Measurements from ENCODE around the gene TAF4.

TAF4 gene

DNA sequence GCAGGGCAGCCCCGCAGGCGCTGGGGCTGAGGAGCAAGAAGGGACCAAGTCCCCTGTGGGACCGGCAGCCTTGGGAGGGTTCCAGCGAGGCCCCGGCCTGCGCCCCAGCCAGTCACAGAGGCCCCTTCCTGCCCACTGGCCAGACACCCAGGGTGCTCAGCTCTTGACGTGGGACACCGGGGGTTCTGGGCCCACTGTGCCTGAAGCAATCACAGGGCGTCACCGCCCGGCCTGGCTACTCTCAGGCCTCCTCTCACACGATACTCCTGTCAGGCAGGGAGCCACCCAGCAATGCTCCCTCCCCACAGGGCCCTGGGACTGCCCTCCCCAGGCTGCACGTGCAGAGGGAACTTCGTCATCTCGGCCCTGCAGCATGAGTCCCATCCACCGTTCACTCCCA is 14.5 kb downstream of the TAF4 start:
- no peak for TF ChIP-seq CTCF (IDR thresholded peaks at IDR 0.05; ENCODE audit: low read depth, low read length)
- no peak overlapping the region for H3K4me3 ChIP-seq (ENCODE audit: low read depth, low read length)

DNA sequence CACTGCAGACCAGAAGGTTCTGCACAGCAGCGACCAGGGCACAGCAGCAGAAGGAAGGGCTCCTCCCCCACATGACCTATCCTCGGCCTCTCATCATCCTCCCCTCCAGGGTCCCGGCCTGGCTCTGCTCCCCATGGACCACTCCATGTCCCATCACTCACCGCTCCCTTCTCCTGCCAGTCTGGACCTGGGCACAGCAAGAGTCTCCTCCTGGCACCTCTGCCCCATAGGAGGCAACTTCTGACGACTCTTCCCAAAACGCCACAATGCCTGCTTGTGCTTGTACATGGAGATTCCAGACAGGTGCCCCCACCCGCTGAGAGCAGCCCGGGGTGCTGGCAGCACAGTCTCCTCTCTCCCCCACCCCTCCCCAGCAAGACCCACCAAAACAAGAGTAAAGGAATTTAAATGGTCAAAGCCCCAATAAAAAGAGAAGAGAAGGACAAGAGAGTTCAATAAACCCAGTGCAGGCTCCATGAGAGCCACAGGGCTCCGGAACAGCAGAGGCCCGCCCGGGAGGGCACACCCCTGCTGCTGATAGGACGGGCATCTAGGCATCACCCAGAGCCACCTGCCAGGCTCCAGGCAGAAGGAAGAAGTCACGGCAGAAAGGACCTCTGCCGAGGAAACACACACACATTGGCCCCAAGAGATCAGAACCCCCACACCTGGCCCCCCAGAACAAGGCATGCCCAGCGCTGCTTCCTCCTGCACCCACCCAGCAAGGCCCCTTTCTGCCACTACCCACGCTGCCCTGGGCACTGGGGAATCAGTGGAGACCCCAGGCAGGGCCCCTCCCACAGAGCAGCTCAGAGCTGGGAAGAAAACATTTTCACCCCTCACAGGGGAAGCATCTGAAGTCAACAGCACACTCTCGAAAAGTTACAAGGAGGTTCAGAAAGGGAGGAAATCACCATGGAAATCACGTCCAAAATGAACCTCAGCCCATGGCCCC is 15.2 kb downstream of the TAF4 start:
- H3K4me3 ChIP-seq (ENCODE audit: low read depth, low read length) = no peak overlapping the region
- TF ChIP-seq CTCF (IDR thresholded peaks at IDR 0.05; ENCODE audit: low read depth, low read length) = no peak

- no peak overlapping the region for H3K4me3 ChIP-seq (ENCODE audit: low read depth, low read length)
- TF ChIP-seq CTCF (IDR thresholded peaks at IDR 0.05; ENCODE audit: low read depth, low read length) = no peak
These were observed 16.1 kb downstream of the TAF4 start for GRCh38 chr20:62049342-62050165.

DNA sequence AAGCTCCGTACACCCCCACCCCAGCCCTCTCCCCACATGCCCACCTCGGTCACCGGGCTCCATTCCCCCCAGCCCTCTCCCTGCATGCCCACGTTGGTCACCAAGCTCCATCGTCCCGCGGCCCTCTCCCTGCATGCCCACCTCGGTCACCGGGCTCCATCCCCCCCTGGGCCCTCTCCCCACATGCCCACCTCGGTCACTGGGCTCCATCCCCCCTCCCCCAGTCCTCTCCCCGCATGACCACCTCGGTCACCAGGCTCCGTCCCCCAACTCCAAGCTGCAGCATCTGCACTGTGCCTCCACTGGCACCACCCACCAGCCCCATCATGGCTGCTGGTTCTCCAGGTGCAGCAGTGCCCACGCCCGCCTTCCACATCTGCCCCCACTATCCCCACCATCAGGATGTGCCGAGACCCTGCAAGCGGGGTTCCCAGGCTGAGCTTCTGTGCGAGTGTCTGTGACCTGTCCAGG is 16.8 kb downstream of the TAF4 start:
- H3K4me3 ChIP-seq (ENCODE audit: low read depth, low read length) = no peak overlapping the region
- TF ChIP-seq CTCF (IDR thresholded peaks at IDR 0.05; ENCODE audit: low read depth, low read length) = no peak

DNA sequence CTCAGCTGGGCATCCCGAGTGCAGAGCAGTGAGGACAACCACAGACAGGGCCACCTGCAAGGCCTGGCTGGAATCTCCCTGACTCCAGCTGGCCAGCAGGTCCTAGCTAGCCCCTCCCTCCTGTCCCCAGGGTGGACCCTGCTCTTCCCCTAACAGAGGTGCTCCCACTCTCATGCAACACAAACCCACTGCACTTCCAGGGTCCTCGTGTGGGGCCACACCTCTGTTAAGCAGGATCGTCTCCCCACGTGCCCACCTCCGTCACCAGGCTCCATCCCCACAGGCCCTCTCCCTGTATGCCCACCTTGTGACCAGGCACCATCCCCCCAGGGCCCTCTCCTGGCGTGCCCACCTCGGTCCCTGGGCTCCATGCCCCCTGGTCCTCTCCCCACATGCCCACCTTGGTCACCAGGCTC is 17.3 kb downstream of the TAF4 start:
- H3K4me3 ChIP-seq (ENCODE audit: low read depth, low read length) = no peak overlapping the region
- TF ChIP-seq CTCF (IDR thresholded peaks at IDR 0.05; ENCODE audit: low read depth, low read length) = no peak

GRCh38 chr20:62047666-62048345 is 17.9 kb downstream of the TAF4 start:
- TF ChIP-seq CTCF (IDR thresholded peaks at IDR 0.05; ENCODE audit: low read depth, low read length) = no peak
- H3K4me3 ChIP-seq (ENCODE audit: low read depth, low read length) = no peak overlapping the region
